ENCODE data around the gene EGFR.

The EGFR gene

GRCh38 chr7:55178292-55178862, 159.6 kb downstream of the EGFR start:
- DNase-seq, result no peak

- DNase-seq, result no peak
These were observed 160.3 kb downstream of the EGFR start for GRCh38 chr7:55178863-55179773.

- DNase-seq, result no peak
These were observed 161.3 kb downstream of the EGFR start for GRCh38 chr7:55179931-55180682.

GRCh38 chr7:55180963-55181542, 162.2 kb downstream of the EGFR start:
- no peak for DNase-seq

GRCh38 chr7:55181762-55182161, 162.9 kb downstream of the EGFR start:
- DNase-seq, result no peak

- no peak for DNase-seq
These were observed 165.1 kb downstream of the EGFR start for GRCh38 chr7:55183897-55184296.

- DNase-seq, result no peak
These were observed 166.5 kb downstream of the EGFR start for GRCh38 chr7:55185321-55185802.

- no peak for DNase-seq
These were observed 167.3 kb downstream of the EGFR start for GRCh38 chr7:55185941-55186609.

GRCh38 chr7:55187701-55188491, 169.1 kb downstream of the EGFR start:
- DNase-seq, result no peak

- DNase-seq, result no peak
These were observed 169.8 kb downstream of the EGFR start for GRCh38 chr7:55188590-55189138.

- DNase-seq, result no peak
These were observed 170.4 kb downstream of the EGFR start for GRCh38 chr7:55189146-55189766.

GRCh38 chr7:55189878-55190436, 171.1 kb downstream of the EGFR start:
- DNase-seq, result no peak

GRCh38 chr7:55190511-55191160, 171.8 kb downstream of the EGFR start:
- DNase-seq, result no peak

GRCh38 chr7:55191161-55191925, 172.5 kb downstream of the EGFR start:
- no peak for DNase-seq

GRCh38 chr7:55191926-55192692, 173.3 kb downstream of the EGFR start:
- DNase-seq, result no peak

GRCh38 chr7:55192723-55193122, 173.9 kb downstream of the EGFR start:
- no peak for DNase-seq

- no peak for DNase-seq
These were observed 174.4 kb downstream of the EGFR start for GRCh38 chr7:55193245-55193644.

GRCh38 chr7:55194522-55194921, 175.7 kb downstream of the EGFR start:
- DNase-seq, result no peak
